ENCODE data around the gene RTBDN.

RTBDN gene

GRCh38 chr19:12834566-12834943 lies at the start of gene RTBDN:
Gene RTBDN (minus strand): TSS chr19:12834579. CDS start chr19:12829979, 4,600 bp downstream.
- no peak for DNase-seq

DNA sequence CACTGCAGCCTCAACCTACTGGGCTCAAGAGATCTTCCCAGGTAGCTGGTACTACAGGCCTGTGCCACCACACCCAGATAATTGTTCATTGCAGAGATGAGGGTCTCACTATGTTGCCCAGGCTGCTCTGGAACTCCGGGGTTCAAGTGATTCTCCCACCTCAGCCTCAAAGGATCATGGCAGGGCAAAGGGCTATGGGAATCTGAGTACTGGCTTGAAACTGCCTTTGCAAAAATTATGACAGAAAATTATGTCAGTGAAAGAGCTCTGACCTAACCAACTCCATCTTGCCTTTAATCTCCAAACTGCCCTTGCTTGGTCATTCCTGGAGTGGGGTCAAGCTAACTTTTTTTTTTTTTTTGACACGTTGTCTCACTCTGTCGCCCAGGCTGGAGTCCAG lies 48.2 kb upstream of the RTBDN start:
- no peak for DNase-seq

DNA sequence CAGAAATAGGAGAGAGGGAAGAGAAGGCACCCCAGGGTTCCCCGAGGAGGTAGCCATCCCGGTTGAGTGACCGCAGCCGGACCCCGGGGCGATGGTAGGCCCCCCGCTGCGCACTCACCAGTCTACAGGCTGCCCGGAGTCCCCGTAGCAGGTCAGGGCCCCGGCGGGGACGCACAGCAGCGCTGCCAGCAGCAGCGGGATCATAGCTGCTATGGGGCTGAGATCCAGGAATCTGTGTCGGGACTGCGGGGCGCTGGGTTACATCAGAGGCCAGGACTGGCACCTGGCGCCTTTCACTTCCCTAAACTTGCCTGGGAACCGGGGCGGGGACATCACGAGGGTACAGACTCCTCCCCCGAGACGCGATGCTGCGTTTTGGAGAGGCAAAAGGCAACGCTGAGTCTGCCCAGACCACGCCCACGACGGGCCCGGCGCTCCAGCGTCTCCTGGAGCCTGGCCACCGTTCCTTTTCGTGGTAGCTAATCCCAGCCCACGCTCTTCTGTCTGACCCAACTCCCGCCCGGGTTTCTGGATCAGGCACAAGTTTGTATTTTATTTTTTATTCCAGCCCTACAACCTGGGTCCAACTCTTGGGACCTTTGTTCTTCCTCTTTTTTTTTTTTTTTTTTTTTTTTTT lies 46.9 kb upstream of the RTBDN start, which contains the start of gene DNASE2:
DNASE2 (minus strand) TSS at position 278 of the 637 bp plus-strand sequence; CDS start at position 204, 74 bp downstream.
- peak; percentile 96 to 97 for DNase-seq

GRCh38 chr19:12880551-12881171 lies 46.3 kb upstream of the RTBDN start:
- peak in 1 of 2 experiments; percentile 30 for DNase-seq

- DNase-seq = no peak
These were observed 40.7 kb upstream of the RTBDN start for GRCh38 chr19:12875086-12875485.

DNA sequence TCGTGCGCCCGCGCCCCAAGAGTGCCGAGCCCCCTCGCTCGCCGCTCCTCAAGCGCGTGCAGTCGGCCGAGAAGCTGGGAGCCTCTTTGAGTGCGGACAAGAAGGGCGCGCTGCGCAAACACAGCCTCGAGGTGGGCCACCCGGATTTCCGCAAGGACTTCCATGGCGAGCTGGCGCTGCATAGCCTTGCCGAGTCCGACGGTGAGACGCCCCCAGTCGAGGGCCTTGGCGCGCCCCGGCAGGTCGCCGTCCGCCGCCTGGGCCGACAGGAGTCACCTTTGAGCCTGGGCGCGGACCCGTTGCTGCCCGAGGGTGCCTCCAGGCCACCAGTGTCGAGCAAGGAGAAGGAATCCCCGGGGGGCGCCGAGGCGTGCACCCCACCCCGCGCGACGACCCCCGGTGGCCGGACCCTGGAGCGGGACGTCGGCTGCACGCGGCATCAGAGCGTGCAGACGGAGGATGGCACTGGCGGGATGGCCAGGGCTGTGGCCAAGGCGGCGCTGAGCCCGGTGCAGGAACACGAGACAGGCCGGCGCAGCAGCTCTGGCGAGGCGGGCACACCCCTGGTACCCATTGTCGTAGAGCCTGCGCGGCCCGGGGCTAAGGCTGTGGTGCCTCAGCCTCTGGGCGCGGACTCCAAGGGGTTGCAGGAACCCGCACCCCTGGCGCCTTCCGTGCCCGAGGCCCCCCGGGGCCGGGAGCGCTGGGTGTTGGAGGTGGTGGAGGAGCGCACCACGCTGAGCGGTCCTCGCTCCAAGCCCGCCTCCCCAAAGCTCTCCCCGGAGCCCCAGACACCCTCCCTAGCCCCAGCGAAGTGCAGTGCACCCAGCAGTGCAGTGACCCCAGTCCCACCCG lies 39.7 kb upstream of the RTBDN start:
- DNase-seq = no peak

GRCh38 chr19:12872941-12873890 lies 38.8 kb upstream of the RTBDN start:
- DNase-seq = peak; percentile 56 to 66

DNA sequence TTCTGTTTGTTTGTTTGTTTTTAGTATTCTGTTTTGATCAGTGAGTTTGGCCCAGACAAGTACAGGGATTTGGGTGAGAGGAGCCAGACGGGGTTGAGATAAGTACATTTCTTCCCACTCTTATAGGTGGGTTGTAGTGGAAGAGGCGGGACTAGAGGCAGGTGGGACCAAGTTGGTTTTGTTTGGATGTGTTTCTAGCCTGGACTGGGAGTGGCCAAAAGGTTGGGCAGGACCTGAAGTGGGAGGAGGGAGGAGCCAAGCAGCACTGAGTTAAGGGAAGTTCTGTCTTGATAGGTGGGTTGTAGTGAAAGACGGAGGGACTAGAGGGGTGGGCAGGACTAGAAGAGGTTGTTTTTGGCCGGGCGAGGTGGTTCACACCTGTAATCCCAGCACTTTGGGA lies 37.9 kb upstream of the RTBDN start:
- DNase-seq = no peak

DNA sequence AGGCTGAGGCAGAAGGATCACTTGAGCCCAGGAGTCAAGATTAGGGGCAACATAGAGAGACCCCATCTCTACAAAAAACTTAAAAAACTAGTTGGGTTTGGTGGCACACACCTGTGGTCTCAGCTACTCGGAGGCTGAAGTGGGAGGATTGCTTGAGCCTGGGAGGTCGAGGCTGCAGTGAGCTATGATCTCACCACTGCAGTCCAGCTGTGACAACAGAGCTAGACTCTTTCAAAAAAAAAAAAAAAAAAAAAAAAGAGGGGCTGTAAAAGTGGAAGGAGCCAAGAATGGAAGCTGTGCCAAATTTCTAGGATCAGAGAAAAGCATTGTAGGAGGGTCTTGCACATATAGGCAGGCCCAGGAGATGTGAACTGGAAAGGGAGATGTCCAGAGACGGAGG lies 37.3 kb upstream of the RTBDN start:
- no peak for DNase-seq

DNA sequence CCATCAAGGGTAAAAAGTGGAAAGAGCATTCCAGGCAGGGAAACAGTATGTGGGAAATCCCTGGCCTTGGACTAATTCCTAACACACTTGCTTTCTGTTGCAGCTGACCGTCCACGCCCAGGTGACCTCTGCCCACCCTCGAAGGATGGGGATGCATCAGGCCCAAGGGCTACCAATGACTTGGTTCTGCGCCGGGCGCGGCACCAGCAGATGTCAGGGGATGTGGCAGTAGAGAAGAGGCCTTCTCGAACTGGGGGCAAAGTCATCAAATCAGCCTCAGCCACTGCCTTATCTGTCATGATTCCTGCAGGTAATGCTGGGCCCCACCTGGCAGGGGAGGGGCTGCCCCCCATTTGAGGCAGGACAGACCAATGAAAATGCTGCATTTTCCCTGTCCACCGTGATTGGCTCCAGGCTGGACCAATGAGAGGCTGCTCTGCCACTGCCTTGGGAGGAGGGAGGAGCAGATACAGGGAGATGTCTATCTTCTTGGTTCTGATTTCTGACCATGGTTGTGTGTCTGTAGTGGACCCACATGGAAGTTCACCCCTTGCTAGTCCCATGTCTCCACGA lies 34.2 kb upstream of the RTBDN start:
- DNase-seq = no peak

GRCh38 chr19:12867120-12868099 lies 33.0 kb upstream of the RTBDN start:
- DNase-seq = peak; percentile 68 to 73

- no peak for DNase-seq
These were observed 32.2 kb upstream of the RTBDN start for GRCh38 chr19:12866416-12867119.

DNA sequence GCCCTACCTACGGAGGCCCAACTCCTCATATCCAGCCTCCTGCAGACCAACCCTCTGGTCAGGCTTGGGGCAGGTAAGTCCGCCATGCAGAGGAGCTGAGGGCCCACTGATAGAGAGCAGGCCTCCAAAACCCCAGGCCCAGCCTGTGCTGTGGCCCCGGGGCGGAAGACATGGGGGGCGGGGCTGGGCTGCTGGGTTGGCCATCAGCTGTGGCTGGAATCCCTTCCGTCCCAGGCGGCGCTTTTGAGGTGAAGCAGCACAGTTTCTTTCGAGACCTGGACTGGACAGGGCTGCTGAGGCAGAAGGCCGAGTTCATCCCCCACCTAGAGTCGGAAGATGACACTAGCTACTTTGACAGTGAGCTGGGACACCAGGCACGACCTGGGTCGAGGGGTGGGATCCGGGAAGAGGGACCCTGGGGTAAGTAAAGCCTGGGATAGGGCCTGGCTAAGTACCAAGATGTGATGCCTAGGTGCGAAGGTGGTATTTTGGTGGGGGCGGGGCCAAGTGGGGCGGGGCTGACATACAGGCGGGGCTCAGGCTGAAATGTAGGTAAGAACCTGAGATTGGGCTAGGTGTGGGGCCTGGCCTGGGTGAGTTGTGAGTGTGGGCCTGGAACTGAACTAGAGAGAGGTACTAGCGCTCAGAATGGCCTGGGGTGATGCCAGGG lies 31.5 kb upstream of the RTBDN start:
- DNase-seq = no peak

DNA sequence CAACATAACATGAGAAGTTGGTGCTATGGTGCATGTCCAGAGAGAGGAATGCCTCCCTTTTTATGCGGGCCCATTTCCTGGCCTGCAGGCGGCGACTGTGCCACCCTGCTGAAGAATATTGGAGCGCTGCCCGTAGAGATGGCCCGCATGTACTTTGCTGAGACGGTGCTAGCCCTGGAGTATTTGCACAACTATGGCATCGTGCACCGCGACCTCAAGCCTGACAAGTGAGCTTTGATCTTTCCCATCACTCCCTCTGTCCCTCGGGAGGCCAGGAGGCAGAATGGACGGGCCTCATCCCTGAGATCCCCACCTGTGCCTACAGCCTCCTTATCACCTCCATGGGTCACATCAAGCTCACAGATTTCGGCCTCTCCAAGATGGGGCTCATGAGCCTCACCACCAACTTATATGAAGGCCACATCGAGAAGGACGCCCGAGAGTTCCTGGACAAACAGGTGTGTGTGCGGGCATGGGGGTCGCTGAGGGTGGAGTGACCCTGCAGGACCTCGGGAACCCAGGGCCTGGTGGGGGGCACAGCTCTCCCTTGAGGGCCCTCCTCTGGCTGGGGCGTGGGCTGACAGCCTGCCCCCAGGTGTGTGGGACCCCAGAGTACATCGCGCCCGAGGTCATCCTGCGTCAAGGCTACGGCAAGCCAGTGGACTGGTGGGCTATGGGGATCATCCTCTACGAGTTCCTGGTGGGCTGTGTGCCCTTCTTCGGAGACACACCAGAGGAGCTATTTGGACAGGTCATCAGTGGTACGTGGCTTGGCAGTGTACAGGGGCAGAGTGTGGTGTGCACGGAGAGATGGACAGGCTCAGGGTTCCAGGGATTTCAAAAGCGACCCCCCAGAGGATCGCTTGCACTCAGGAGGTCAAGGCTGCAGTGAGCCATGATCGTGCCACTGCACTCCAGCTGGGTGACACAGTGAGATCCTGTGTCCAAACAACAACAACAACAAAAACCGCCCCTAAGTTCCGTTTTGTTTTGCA lies 30.6 kb upstream of the RTBDN start:
- no peak for DNase-seq

GRCh38 chr19:12864143-12864542 lies 29.8 kb upstream of the RTBDN start:
- no peak for DNase-seq

DNA sequence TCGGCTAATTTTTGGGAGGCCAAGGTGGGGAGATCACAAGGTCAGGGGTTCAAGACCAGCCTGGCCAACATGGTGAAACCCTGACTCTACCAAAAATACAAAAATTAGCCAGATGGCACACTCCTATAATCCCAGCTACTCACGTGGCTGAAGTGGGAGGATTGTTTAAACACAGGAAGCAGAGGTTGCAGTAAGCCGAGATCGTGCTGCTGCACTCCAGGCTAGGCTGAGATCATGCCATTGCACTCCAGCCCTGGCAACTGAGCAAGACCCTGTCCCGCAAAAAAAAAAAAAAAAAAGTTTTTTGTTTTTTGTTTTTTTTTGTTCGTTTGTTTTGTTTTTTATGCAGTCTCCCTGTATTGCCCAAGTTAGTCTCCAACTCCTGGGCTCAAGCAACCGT lies 25.2 kb upstream of the RTBDN start:
- no peak for DNase-seq

GRCh38 chr19:12858041-12858928 lies 23.9 kb upstream of the RTBDN start:
- DNase-seq = no peak

All from activated CD4-positive, alpha-beta T cell treated with anti-CD3 and anti-CD28 coated beads, Interleukin-2, amount 50 U/mL, for 48 hours (primary cell).